H9 (cell line): ENCODE data around the gene GPC6. TPM values are rescaled to one million over a fixed set of nuclear protein-coding genes. Genes with fewer than 3 reads are reported as not detected.

Experiments used
- DNase-seq: peaks from one replicate; pipeline ENCODE4 v3.0.0-alpha.2; 2017
- H2AFZ ChIP-seq: one replicate; pipeline ENCODE4 v1.6.1; 2013; ENCODE audit warnings: mild to moderate bottlenecking, low read length, control low read depth, moderate library complexity
- H2AK5ac ChIP-seq: 2 replicates; pipeline ENCODE4 v1.6.1; 2013; ENCODE audit warnings: low read length, control low read depth, mixed read lengths; ENCODE audit not compliant: insufficient read length
- H2BK120ac ChIP-seq: one replicate; pipeline ENCODE4 v1.6.1; 2013; ENCODE audit warnings: low read depth, mild to moderate bottlenecking, low read length, control low read depth, inconsistent platforms; ENCODE audit not compliant: poor library complexity, severe bottlenecking
- H2BK12ac ChIP-seq: 2 replicates; pipeline ENCODE4 v1.6.1; 2013; ENCODE audit warnings: low read length, control low read depth, mixed read lengths, low read depth; ENCODE audit not compliant: insufficient read length
- H2BK15ac ChIP-seq: 2 replicates; pipeline ENCODE4 v1.6.1; 2013; ENCODE audit warnings: low read depth, low read length, control low read depth
- H2BK20ac ChIP-seq: one replicate; pipeline ENCODE4 v1.6.1; 2013; ENCODE audit warnings: low read depth, mild to moderate bottlenecking, low read length, control low read depth, inconsistent platforms; ENCODE audit not compliant: poor library complexity, severe bottlenecking
- H2BK5ac ChIP-seq: 2 replicates; pipeline ENCODE4 v1.6.1; 2013; ENCODE audit warnings: low read length, control low read depth, mixed read lengths; ENCODE audit not compliant: insufficient read length
- H3K14ac ChIP-seq: 2 replicates; pipeline ENCODE4 v1.6.1; 2013; ENCODE audit warnings: low read length, control low read depth; ENCODE audit not compliant: insufficient read depth
- H3K18ac ChIP-seq: 2 replicates; pipeline ENCODE4 v1.6.1; 2013; ENCODE audit warnings: low read depth, mild to moderate bottlenecking, mixed read lengths, low read length, control low read depth; ENCODE audit not compliant: insufficient read length
- H3K23ac ChIP-seq: 2 replicates; pipeline ENCODE4 v1.6.1; 2013; ENCODE audit warnings: low read length, control low read depth, mixed read lengths, low read depth; ENCODE audit not compliant: insufficient read length
- H3K23me2 ChIP-seq: 2 replicates; pipeline ENCODE4 v1.6.1; 2013; ENCODE audit warnings: low read depth, mild to moderate bottlenecking, mixed read lengths, low read length, control low read depth; ENCODE audit not compliant: insufficient read length, poor library complexity, severe bottlenecking
- H3K27ac ChIP-seq: 2 replicates; pipeline ENCODE4 v1.5.1; 2013; ENCODE audit warnings: low read length, control low read depth, mixed read lengths, low read depth; ENCODE audit not compliant: insufficient read length
- H3K27me3 ChIP-seq: 2 replicates; pipeline ENCODE4 v1.6.1; 2013; ENCODE audit warnings: low read length, control low read depth, inconsistent platforms; ENCODE audit not compliant: insufficient read depth
- H3K4ac ChIP-seq: 2 replicates; pipeline ENCODE4 v1.6.1; 2013; ENCODE audit warnings: low read depth, mild to moderate bottlenecking, control low read depth, inconsistent platforms, low read length, moderate library complexity
- H3K4me1 ChIP-seq: 2 replicates; pipeline ENCODE4 v1.6.1; 2013; ENCODE audit warnings: low read length, control low read depth, inconsistent platforms; ENCODE audit not compliant: insufficient read depth
- H3K4me2 ChIP-seq: 2 replicates; pipeline ENCODE4 v1.6.1; 2013; ENCODE audit warnings: low read length, control low read depth, mixed read lengths; ENCODE audit not compliant: insufficient read length, insufficient read depth
- H3K56ac ChIP-seq: 2 replicates; pipeline ENCODE4 v1.6.1; 2013; ENCODE audit warnings: low read depth, mild to moderate bottlenecking, mixed read lengths, low read length, control low read depth; ENCODE audit not compliant: insufficient read length
- H3K79me1 ChIP-seq: 2 replicates; pipeline ENCODE4 v1.6.1; 2013; ENCODE audit warnings: low read depth, mild to moderate bottlenecking, moderate library complexity, low read length, control low read depth, inconsistent platforms; ENCODE audit not compliant: insufficient read depth, poor library complexity, severe bottlenecking
- H3K79me2 ChIP-seq: 2 replicates; pipeline ENCODE4 v1.6.1; 2013; ENCODE audit warnings: low read length, control low read depth, inconsistent platforms; ENCODE audit not compliant: insufficient read depth
- H3K9ac ChIP-seq: 2 replicates; pipeline ENCODE4 v1.6.1; 2013; ENCODE audit warnings: low read length, control low read depth, mixed read lengths; ENCODE audit not compliant: insufficient read length; ENCODE audit errors: extremely low read depth
- H3K9me3 ChIP-seq: one replicate; pipeline ENCODE4 v1.6.1; 2013; ENCODE audit warnings: low read depth, low read length, inconsistent platforms; ENCODE audit not compliant: control insufficient read depth
- H3T11ph ChIP-seq: one replicate; pipeline ENCODE4 v1.6.1; 2013; ENCODE audit warnings: mild to moderate bottlenecking, low read length, control low read depth, inconsistent platforms
- H4K20me1 ChIP-seq: one replicate; pipeline ENCODE4 v1.6.1; 2013; ENCODE audit not compliant: control insufficient read depth, insufficient read length, insufficient read depth
- H4K5ac ChIP-seq: 2 replicates; pipeline ENCODE4 v1.6.1; 2013; ENCODE audit warnings: low read depth, mild to moderate bottlenecking, mixed read lengths, low read length, control low read depth; ENCODE audit not compliant: insufficient read length
- H4K8ac ChIP-seq: replicated peaks from 2 replicates; pipeline ENCODE4 v1.6.1; 2013; ENCODE audit warnings: low read length, control low read depth, mixed read lengths, low read depth; ENCODE audit not compliant: insufficient read length
- H4K91ac ChIP-seq: 2 replicates; pipeline ENCODE4 v1.6.1; 2013; ENCODE audit warnings: low read depth, mild to moderate bottlenecking, moderate library complexity, mixed read lengths, low read length, control low read depth; ENCODE audit not compliant: insufficient read length
- H3K27ac Mint-ChIP-seq, 3 experiments: 2 replicates in 2 of 3; 3 replicates in 1 of 3; pipeline ENCODE4 v1.8.0; 2020 to 2021; ENCODE audit warnings: mixed read lengths in 3 of 3, mild to moderate bottlenecking in 1 of 3, moderate library complexity in 1 of 3
- H3K27me3 Mint-ChIP-seq: 2 replicates; pipeline ENCODE4 v1.8.0; 2021; ENCODE audit warnings: low read depth, mild to moderate bottlenecking, moderate library complexity, mixed read lengths
- H3K36me3 Mint-ChIP-seq, 3 experiments: 2 replicates in 2 of 3; 3 replicates in 1 of 3; pipeline ENCODE4 v1.8.0; 2020 to 2021; ENCODE audit warnings: low read depth in 3 of 3, mixed read lengths in 3 of 3; ENCODE audit not compliant: insufficient read depth in 1 of 3
- H3K4me1 Mint-ChIP-seq, 2 experiments: 2 replicates each; pipeline ENCODE4 v1.8.0; 2020; ENCODE audit warnings: mixed read lengths in 2 of 2
- H3K4me3 Mint-ChIP-seq, 2 experiments: 2 replicates in 1 of 2; 3 replicates in 1 of 2; pipeline ENCODE4 v1.8.0; 2020 to 2021; ENCODE audit warnings: mild to moderate bottlenecking in 2 of 2, mixed read lengths in 2 of 2, moderate library complexity in 1 of 2
- H3K9me3 Mint-ChIP-seq, 2 experiments: 2 replicates in 1 of 2; 3 replicates in 1 of 2; pipeline ENCODE4 v1.8.0; 2020; ENCODE audit warnings: mild to moderate bottlenecking in 2 of 2, mixed read lengths in 2 of 2, moderate library complexity in 1 of 2
- WGBS: extraction: QIAGEN DNeasy Blood & Tissue Kit; methylation state at CpG from one replicate; pipeline ENCODE4 v1.1.7; 2013; ENCODE audit warnings: missing lambda C conversion rate, low lambda C conversion rate, mixed read lengths; ENCODE audit not compliant: insufficient read length; ENCODE audit errors: extremely low coverage; 5-methylcytosine and 5-hydroxymethylcytosine counted together
- total RNA-seq: library from RNA; stranded (reverse); gene quantifications from 2 replicates; pipeline ENCODE4 v1.2.1, GENCODE V29; 2021
- TF ChIP-seq, protein P1 (sequence below): fragments of 200-600 bp; sonication (generic); conservative IDR thresholded peaks from 3 replicates; pipeline ENCODE4 v1.8.0; 2021; ENCODE audit warnings: antibody characterized with exemption, mild to moderate bottlenecking

GPC6 gene
- total RNA-seq, 1 experiment from 2014 or later = 15.6 TPM

DNA sequence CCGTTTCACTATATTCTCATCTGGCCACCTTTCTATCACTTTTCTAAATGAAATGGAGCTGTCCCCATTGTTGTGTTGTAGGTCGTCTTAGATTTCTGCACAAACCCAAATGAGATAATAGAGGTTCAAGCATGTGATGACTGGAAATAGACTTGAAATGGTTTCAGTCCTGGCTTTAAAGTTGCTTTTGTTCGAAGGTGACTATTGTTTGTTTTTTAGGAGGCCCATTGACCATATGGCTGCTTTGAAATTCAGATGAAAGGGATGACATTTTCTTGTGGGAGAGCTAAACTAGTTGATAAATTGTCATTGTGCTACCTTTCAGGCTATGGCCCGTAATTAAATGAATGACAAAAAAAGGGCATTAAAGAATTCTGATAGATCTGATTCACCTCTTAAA is 583.7 kb downstream of the GPC6 start:
- Histone ChIP-seq H4K8ac (no peak overlapping the region), H3K9ac (no peak overlapping the region), H4K20me1 (no peaks in the 10 kb centered on the region), H2BK12ac (no peak overlapping the region), H3K79me1 (no peaks in the 10 kb centered on the region), H2AFZ (no peak overlapping the region), H2BK5ac (no peak overlapping the region), H3K9me3 (no peaks in the 10 kb centered on the region), H3K4me1 (peaks cover 11% of the 10 kb centered on the region; the same call in 1 of the 2 replicates), H2BK120ac (no peak overlapping the region), H2AK5ac (no peak overlapping the region), H2BK20ac (no peak overlapping the region), H3K4me2 (no peak overlapping the region), H3K4ac (no peak overlapping the region), H4K91ac (no peak overlapping the region), H3K27me3 (no peaks in the 10 kb centered on the region), H4K5ac (no peak overlapping the region), H3K14ac (no peak overlapping the region), H3K18ac (no peak overlapping the region), H3K23me2 (peaks cover 2% of the 10 kb centered on the region), H2BK15ac (no peak overlapping the region), H3K27ac (no peak overlapping the region), H3K79me2 (no peaks in the 10 kb centered on the region), H3K23ac (no peak overlapping the region), H3K56ac (no peak overlapping the region), H3T11ph (no peak overlapping the region)
- no peak overlapping the region for H3K4me3 Mint-ChIP-seq
- H3K36me3 Mint-ChIP-seq = no peaks in the 10 kb centered on the region; a peak in 1 of 7 replicates
- peaks cover 59% of the 10 kb centered on the region in 2 experiments for H3K4me1 Mint-ChIP-seq
- no peak overlapping the region for H3K27ac Mint-ChIP-seq
- H3K27me3 Mint-ChIP-seq = no peaks in the 10 kb centered on the region
- DNase-seq = no peak
- H3K9me3 Mint-ChIP-seq = no peaks in the 10 kb centered on the region
- WGBS = no CpG with 5 or more reads among the region's 4 CpGs
- TF ChIP-seq, protein P1, sequence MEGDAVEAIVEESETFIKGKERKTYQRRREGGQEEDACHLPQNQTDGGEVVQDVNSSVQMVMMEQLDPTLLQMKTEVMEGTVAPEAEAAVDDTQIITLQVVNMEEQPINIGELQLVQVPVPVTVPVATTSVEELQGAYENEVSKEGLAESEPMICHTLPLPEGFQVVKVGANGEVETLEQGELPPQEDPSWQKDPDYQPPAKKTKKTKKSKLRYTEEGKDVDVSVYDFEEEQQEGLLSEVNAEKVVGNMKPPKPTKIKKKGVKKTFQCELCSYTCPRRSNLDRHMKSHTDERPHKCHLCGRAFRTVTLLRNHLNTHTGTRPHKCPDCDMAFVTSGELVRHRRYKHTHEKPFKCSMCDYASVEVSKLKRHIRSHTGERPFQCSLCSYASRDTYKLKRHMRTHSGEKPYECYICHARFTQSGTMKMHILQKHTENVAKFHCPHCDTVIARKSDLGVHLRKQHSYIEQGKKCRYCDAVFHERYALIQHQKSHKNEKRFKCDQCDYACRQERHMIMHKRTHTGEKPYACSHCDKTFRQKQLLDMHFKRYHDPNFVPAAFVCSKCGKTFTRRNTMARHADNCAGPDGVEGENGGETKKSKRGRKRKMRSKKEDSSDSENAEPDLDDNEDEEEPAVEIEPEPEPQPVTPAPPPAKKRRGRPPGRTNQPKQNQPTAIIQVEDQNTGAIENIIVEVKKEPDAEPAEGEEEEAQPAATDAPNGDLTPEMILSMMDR = no peak
